GM12801 (cell line): Measurements from ENCODE around the gene CTNNA2.

ENCODE experiments used
- TF ChIP-seq, protein P1 (sequence below): IDR thresholded peaks from one replicate; pipeline ENCODE4 v1.5.1; 2011; ENCODE audit warnings: control low read depth; ENCODE audit not compliant: insufficient read length; ENCODE audit errors: extremely low read depth

The CTNNA2 gene

DNA sequence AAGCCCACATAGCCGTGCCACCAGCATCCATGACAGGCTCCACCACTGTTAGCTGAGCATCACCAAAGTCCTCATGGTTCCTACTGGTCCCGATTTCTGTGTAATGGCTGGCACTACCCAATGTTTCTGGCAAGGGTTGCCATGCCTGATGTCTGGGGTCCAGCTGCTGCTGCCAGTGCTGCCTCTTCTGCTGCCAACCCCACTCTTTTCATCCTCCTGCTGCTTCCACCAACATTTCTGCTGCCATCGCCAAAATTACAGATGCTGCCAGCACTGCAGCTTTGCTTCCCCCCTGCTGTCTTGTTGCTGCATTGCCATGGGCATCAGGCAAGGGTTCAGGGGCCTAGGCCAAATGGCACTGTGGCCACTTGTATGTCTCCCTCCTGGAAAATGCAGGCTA lies 638.8 kb downstream of the CTNNA2 start:
- TF ChIP-seq, protein P1, sequence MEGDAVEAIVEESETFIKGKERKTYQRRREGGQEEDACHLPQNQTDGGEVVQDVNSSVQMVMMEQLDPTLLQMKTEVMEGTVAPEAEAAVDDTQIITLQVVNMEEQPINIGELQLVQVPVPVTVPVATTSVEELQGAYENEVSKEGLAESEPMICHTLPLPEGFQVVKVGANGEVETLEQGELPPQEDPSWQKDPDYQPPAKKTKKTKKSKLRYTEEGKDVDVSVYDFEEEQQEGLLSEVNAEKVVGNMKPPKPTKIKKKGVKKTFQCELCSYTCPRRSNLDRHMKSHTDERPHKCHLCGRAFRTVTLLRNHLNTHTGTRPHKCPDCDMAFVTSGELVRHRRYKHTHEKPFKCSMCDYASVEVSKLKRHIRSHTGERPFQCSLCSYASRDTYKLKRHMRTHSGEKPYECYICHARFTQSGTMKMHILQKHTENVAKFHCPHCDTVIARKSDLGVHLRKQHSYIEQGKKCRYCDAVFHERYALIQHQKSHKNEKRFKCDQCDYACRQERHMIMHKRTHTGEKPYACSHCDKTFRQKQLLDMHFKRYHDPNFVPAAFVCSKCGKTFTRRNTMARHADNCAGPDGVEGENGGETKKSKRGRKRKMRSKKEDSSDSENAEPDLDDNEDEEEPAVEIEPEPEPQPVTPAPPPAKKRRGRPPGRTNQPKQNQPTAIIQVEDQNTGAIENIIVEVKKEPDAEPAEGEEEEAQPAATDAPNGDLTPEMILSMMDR = no peak

DNA sequence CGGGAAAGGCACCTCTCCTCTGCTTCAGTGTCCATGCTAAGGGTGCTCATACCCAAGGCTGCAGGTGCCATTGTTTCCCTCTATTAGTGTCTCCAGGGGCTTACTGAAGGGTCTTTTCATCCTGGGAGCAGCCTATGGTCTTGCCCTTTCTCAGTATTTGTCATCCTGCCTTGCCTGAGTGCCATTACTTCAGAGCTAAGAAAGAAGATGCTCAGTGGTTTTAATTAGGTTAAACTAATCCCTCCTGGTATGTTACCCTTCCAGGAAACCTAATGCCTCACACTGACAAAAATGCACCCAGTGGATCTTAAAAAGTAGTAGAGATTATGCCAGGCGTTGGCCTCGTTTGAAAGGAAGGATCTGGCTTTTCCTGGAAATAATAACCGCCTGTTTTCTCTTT lies 640.3 kb downstream of the CTNNA2 start:
- TF ChIP-seq, protein P1 = no peak

DNA sequence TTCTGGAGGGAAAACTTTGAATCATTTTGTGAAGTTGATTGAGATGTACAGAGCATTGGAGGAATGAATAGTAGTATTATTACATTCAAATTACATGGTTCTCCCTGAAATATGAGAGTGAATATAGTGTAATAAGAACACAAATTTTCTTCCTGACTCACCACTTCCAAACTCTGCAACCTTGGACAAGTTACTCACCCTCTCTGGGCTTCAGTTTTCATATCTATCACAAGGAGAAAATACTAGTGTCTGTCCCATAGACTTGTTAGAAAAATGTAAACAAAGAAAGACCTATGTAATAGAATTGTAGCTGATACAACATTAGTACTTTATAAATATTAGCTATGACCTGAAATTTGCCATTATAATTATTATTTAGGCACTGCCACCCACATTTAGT lies 640.9 kb downstream of the CTNNA2 start:
- TF ChIP-seq, protein P1 = no peak

DNA sequence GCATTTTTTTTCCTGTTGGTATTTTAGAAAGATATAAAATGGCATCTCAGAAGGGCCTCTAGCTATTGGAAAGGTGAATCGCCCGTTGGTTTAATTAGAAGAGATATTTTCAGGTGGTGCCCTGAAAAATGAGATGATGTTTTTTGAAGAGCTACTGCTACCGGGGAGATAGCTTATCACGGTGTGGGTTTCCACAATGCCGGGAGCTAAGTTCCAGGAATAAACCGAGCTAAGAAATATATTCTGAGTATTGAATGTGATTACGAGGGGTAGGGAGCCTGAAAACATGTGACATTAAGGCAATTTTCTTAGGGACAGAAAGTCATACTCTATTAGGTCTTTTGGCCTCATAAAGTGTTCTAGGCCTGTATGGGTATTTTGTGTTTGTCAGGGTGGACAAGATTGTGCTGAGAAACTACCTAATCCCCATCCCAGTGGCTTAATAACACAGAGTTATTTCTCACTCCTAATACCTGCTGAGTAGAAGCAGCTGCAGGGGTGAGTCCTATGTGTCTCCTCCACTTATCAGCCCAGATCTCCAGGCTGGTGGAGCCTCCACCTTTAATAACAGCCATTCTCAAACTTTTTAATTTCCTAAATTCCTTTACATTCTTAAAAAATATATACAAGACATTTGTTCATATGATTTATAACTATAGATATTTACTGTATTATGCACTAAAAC lies 641.5 kb downstream of the CTNNA2 start:
- TF ChIP-seq, protein P1 = no peak

DNA sequence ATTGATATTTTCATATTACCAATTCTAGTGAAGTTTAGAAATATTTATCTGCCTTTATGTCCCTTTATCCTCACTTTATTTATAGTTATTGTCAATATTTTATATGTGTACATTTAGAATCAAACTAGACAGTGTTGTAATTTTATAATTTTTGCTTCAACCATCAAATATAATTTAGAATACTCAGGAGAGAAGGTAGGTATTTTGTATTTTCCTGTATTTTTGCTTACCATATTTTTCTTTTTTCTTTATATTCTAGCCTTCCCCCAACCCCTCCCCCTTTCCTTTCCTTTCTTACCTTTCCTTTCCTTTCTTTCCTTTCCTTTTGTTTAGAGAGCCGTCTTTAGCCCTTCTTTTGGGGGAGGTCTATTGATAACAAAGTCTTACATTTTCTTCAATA lies 651.5 kb downstream of the CTNNA2 start:
- TF ChIP-seq, protein P1 = no peak

DNA sequence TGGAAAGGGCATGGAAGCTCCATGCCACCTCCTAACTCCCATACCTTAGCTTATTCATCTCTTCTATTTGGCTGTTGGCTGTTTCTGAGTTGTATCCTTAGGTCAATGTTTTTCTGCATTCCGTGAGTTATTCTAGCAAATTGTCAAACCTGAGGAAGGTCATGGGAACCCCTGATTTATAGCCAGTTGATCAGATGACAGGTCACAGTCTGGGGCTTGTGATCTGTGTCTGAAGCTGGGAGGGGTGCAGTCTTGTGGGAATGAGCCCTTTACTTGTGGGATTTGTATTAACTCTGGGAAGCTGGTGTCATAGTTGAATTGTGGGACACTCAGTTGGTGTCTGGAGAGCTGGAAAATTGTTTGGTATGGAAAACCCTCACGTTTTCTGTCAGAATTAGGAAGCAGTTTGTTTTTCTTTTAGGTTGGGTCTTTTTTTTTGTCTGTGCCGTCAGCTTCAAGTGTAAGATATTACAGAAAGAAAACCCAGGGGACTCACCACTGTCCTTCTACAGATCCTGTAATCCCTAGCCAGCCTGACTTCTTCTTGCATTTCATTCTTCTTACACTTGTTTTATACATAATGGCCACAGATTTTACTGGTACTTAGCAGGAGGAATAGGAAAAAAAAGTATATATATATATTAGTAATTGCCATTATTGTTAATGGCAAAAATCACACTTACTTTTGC lies 653.8 kb downstream of the CTNNA2 start:
- TF ChIP-seq, protein P1 = no peak

DNA sequence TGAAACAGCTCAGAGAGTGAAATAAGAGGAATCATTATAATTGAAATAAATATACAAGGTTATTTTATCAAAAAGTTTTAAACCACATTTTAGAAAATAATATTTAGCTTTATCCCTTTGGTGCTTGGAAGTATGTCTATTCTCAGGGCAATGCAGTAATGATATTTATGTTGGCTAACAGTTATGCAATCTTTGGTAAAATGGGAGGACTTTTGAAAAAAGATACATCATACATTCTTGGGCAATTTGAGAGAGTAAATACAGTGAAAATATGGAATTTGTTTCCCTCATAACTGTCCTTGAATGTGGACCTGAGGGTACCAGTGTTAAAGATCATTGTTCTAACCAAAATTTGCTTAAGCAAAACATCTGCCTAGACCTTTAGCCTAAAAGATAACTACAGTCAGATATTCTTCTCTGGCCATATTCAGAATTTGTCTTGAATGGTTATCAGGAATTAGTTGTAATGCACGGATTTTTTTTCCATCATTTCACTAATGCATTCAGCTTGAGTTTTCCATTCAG lies 654.5 kb downstream of the CTNNA2 start:
- TF ChIP-seq, protein P1 = no peak
